Stimulated activated CD8-positive, alpha-beta memory T cell treated with anti-CD3 and anti-CD28 coated beads, Interleukin-7, amount 100 ng/mL, for 1 hour (primary cell): ENCODE data around the gene ABCD1.
"Not testable (repeated sequence)": the region's sequence is repeated elsewhere in the genome, so short reads cannot be mapped to it uniquely, and the experiment has no call there.

Experiments
- DNase-seq, 2 donors: peaks; one replicate each; pipeline ENCODE4 v3.0.0-alpha.2; 2020; ENCODE audit warnings: low read depth in 2 of 2

Gene ABCD1

DNA sequence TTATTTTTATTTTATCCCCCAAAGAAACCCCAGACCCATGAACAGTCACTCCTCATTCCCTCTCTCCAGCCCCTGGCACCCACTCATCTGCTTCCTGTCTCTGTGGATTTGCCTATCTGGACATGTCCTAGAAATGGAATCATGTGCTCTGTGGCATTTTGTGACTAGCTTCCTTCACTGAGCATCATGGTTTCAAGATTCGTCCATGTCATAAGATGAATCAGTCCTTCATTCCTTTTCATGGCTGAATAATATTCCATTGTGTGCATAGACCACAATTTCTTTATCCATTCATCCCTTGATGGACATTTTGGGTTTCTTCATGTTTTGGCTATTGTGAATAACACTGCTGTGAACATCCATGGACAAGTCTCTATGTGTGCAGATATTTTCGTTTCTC is 10.2 kb downstream of the ABCD1 start:
- DNase-seq, result no peak

DNA sequence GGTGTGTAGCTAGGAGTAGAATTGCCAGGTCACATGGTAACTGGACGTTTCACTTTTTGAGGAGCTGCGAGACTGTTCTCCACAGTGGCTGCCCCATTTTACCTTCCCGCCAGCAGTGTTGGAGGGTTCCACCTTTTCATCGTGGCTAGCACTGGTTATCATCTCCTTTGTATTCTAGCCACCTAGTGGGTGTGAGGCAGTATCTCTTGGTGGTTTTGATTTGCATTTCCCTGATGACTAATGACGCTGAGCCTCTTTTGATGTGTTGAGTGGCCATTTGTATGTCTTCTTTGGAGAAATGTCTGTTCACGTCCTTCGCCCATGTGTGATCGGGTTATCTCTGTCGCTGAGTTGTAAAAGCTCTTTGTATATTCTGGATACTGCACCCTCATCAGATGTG is 10.6 kb downstream of the ABCD1 start:
- no peak for DNase-seq

DNA sequence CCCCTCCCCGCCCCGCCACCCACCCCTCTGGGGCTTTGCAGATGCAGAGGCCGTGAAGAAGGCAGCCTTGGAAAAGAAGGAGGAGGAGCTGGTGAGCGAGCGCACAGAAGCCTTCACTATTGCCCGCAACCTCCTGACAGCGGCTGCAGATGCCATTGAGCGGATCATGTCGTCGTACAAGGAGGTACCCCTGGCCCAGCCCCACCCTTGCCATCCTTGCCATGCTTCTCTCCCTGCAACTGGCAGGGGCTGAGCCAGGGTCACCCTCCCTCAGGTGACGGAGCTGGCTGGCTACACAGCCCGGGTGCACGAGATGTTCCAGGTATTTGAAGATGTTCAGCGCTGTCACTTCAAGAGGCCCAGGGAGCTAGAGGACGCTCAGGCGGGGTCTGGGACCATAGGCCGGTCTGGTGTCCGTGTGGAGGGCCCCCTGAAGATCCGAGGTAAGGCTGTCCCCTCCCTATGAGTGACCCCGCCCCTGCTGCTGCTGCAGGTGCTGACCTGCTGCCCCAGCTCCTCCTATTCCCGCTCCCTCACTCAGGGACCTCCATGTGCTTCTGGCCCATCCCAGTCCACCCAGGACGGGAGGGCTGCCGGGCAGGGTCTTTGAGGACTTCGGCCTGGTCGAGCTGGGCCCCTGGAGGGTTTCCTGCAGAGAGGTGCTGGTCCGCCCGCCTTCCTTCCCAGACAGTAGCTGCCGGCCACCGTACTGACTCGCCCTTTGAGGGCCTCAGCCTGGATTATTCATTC is 11.6 kb downstream of the ABCD1 start:
- DNase-seq, result no peak

DNA sequence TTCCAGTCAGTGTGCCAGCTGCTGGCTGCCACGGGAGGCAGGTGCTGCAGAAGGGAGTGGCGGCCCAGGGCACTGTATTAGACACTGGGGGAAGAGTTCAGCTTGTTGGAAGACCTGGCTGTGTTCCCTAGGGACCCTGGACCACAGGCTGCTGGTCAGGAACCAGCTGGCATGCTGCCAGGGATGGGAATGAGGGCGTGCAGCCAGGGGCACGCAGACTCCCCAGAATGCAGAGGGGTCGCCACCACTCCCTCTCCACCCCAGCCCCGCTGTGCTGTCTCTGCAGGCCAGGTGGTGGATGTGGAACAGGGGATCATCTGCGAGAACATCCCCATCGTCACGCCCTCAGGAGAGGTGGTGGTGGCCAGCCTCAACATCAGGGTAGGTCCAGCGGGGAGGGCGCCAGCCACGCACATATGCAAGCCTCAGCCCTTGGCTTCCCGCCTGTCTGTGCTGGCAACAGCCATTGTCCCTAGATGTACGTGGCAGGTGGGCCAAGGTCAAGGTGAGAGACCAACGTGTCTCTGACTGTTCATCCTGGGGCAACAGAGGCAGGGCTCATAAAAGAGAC is 12.3 kb downstream of the ABCD1 start:
- no peak for DNase-seq

DNA sequence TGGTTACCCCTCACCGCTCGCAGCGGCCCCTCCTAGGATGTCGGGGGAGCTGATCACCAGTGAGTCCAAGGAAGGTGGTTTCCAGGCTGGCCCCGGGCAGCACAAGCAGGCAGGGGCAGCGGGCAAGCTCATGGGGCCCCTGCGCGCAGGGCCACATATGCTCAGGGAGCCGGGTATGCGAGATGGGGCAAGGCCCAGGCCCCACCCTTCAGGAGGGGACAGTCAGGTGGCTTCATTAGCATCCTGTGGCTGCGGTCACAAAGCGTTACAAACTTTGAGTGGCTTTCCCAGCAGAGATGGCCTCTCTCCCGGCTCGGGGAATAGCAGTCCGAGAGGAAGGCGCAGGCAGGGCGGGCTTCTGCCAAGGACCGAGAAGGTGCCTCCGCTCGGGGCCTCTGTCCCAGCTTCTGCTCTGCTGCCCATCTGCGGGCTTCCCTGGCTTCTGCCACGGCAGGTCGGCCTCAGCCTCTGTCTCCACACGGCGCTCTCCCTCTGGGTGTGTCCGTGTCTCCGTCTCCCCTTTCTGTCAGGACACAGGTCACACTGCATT is 13.5 kb downstream of the ABCD1 start:
- no peak for DNase-seq

DNA sequence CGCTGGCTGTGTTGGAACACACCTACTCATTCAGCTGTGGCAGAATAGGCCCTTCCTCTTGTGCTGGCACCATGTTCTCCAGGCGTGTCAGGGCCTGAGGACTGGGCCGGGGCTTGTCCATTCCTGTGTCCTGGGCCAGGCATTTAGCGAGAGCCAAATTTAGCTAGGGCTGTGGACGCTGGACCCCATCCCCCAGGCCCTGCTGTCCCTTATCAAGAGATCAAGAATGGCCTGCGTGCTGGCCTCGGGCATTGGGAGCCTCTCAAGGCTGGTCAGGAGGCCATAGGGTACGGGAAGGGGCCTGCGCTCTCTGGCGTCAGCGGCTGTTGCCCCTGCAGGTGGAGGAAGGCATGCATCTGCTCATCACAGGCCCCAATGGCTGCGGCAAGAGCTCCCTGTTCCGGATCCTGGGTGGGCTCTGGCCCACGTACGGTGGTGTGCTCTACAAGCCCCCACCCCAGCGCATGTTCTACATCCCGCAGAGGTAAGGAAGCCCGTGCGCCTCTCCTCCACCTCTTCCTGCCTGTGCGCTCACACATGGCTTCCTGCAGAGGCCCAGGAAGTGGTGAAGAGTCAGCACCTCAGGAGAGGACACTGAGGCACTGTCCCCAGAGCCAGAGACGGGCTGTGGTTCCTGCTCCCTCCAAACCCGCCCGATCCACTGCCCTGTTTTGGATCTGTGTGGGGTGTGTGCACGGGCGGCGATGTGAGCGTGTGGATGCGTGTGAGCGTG is 15.3 kb downstream of the ABCD1 start:
- no peak for DNase-seq

DNA sequence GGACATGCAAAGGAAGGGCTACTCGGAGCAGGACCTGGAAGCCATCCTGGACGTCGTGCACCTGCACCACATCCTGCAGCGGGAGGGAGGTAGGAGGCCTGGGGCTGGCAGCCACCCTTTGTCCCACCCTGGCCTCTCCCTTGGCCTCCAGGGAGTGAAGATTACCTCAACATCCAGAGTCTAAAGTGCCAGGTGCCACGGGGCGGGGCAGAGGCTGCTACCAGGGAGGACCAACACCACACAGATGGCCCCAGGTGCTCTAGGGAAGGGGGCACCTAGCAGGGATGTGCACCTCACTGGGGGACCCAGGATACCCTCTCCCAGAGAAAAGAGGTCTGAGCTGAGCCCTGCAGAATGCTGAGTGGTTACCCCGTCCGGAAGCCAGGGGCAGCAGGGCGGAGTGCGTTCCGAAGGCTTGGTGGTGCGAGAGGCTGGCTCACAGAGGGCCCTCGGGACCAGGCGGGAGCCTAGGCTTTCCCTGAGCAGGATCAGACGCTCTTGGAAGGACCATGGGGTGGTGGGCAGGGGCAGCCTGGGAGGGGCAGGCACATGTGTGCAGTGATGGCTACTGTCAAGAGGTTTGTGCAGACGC is 16.1 kb downstream of the ABCD1 start:
- no peak for DNase-seq

DNA sequence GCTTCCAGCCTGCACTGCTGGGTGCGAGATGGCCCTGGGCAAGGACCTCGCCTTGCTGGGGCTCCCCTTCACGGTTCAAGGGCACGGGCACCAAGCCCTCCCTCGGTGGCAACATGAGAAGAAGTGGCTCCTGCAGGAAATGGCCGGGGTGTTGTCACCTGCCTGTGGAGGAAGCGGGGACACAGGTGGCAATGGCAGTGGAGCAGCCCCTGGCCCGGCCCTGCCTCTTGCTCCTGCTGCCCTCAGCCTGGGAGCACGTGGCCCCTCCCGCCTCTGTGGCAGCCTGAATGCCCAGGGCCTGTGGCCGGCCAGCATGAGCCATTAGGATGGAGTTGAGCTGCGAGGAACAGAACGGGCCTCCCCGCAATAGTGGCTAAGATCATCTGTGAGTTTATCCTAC is 16.8 kb downstream of the ABCD1 start:
- DNase-seq, result no peak

DNA sequence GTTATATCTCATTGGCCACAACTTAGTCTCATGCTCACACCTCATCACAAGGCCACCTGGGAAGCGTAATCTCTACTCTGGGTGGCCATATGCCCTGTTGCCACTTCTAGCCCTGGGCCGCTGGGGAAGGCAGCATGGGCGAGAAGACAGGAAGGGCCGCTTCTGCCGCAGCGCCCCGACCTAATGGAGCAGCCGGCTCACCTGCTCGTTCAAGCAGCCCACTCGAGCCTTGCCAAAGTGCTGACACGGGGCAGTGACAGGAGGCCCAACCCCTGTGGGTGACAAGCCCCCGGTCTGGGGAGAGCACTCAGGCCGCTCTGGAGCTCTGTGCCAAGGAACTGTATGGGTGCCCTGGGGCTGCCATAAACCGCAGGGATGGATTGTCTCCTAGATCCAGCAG is 17.5 kb downstream of the ABCD1 start:
- DNase-seq, result not testable (repeated sequence)

DNA sequence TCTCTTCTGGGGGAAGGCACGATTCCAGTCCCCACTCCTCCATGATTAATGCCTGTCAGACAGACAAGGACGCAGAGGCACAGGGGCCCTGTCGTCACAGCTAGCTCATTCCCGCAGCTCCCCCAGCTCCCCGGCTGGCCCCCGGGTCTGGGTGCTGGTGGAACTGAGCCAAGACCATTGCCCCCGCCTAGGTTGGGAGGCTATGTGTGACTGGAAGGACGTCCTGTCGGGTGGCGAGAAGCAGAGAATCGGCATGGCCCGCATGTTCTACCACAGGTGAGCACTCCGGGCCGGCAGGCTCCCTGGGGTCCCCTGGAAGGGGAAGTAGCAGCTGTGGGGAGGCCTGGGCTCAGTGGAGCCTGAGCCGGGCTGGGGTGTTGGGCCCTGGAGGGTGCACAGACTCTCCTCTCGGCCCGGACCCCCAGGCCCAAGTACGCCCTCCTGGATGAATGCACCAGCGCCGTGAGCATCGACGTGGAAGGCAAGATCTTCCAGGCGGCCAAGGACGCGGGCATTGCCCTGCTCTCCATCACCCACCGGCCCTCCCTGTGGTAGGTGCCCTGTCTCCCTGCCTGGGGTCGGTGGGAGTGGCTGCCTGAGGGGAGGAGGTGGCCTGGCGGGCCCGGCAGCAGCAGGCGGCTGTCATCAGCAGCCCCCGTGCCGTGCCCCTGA is 18.3 kb downstream of the ABCD1 start:
- DNase-seq, result not testable (repeated sequence)

DNA sequence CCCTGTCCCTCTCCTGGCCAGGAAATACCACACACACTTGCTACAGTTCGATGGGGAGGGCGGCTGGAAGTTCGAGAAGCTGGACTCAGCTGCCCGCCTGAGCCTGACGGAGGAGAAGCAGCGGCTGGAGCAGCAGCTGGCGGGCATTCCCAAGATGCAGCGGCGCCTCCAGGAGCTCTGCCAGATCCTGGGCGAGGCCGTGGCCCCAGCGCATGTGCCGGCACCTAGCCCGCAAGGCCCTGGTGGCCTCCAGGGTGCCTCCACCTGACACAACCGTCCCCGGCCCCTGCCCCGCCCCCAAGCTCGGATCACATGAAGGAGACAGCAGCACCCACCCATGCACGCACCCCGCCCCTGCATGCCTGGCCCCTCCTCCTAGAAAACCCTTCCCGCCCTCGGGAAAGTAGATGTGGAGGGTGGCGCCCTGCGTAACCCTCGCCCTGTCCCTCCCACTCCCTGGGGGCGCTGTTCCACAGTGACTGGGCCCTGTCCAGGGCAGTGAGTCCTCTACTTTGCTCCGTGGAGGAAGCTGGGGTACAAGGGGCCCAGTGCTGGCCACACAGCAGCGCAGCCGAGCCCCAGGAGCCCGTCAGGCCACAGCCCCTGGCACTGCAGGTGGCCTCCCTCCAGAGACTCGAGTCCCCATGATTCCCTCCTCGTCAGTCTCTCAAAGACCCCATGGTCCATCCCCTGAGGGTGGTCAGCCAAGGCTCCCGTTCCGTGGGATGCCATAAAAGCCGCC is 19.0 kb downstream of the ABCD1 start:
- not testable (repeated sequence) for DNase-seq

DNA sequence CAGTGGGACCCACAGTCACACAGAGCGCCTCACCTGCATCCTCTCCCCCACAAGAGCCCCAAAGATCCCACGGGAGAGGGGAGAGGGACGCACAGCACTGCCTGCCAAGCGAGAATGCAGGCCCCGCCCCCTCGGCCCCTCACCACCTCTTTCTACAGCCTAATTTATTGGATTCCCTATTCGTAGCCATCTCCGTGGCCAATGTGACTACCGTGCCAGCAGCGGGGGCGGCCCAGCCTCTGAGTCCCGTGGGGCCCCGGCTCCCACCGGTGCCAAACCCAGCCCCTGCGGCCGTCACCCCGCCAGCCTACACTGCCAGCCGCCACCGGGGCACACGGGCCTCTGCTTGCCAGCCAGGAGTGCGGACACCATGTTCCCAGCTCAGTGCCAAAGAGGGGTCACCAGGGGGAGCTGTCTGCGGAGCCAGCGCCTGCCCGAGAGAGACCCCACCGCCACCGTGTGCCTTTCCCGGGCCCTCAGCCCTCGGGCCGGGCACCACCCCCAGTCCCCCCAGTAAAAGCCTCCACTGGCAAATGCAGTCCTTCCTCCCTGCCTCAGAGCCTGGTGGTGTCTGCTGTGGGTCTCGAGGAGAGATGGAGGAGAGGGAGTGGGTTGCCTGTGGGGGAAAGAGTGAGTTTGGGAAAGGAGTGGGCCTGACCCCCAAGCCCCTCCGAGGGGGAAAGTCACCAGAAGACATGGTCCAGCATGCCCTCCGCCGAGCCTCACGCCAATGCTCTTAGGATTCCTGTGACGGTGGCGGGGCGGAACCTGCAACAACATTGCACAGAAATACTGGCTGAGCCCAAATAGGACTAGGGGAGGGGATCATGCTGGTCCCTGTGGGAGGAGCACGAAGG is 19.8 kb downstream of the ABCD1 start:
- no peak for DNase-seq

DNA sequence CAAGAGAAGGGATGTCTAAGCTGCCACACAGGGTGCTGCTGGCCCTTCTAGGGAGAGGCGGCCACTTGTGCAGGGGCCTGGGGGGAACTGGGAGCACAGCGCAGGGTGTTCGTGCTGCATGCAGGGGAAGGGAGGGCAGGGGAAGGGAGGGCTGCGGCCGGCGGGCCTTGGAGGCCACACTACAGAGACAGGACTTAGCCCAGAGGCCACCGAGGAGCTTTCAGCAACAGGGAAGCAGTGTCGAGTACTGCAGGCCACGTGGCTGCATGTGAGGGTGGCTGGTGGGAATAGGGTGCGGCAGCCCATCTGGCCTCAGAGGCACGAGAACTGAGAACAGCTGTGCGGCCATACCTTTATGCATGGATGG is 20.4 kb downstream of the ABCD1 start:
- not testable (repeated sequence) for DNase-seq

DNA sequence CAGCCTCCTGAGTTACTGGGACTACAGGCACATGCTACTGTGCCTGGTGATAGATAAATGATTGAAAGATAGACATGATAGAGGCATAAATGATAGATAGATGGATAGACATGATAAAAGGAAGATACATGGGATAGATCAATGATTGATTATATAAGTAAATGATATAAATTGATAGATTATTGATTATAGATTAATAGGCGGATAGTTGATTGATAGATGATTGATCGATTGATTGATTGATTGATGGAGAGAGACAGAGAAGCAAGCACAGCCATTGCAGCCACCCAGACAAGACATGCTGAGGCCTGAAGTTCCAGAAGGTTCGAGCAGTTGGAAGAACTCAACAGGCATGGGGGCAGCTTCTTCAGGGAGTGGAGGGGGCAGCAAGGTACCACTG is 21.7 kb downstream of the ABCD1 start:
- no peak for DNase-seq

DNA sequence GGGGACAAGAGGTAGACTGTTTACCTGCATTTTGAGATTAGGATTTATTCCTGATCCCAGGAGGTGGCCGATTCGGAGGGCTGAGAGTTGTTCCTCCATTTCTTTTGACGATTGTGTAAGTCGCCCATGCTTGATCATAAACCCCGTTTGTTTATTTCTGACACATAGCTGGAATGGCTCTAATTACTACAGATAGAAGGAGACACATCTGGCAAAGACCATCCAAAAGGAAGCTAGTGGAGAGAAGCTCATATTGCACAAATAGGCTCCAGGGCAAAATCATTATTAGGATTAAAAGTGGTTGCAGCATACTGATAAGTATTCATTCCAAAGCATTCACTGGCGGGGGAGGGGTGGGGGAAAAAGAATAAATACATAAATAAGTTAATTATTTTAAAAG is 22.3 kb downstream of the ABCD1 start:
- not testable (repeated sequence) for DNase-seq

DNA sequence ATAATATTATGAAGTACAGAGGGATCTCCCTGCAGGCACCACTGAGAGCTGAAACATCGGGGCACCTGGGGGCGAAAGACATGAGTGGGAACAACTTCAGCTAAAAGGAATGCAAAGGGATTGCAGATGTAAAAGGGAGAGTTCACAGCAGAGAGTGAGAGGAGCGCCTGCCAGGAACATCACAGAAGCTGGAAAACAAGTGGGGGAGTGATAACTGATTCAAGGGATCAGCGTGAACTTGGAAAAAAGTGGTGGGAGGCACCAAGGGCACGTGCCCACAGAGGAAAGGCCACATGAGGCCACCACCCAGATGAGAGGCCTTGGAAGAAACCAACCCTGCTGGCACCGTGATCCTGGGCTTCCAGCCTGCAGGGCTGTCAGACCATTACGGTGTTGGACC is 24.4 kb downstream of the ABCD1 start:
- DNase-seq, result not testable (repeated sequence)

DNA sequence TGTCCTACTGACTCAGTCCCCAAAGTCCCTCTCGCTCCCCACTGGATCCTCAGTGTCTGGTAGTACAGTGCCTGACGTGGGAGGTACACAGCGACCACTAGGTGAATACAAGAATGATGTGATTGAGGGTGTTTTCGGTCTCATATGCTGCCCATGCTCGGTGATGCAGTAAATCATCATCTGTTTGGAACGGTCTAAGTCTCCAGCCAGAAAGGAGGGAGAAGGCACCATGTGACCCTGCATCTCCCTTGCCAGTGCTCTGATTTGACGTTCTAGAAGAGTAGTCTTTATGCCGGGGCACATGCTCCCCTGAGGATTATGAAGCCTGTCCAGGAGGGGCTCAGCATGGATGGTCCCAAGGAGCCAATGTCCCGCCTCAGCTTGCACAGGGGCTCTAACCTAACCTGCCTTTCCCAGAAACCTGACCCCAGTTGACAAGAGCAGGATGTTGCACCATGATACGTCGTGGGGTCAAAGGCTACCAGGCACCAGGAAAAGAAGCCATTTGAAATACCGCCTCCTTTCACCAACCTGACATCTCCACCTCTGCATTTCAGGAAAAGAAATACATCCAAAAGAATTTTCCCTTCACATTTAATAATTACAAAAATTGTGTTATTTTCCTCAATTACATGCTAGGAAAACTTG is 25.6 kb downstream of the ABCD1 start:
- DNase-seq, result no peak

DNA sequence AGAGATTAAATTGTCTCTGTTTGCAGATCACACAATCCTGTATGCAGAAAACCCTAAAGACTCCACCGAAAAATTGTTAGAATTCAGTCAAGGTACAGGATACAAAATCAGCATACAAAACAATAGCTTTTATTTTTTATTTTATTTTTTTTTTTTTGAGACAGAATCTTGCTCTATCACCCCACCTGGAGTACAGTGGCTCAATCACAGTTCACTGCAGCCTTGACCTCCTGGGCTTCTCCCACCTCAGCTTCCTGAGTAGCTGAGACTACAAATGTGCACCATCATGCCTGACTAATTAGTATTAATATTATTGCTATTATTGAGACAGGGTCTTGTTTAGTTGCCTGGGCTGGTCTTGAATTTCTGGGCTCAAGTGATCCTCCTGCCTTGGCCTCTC is 30.5 kb downstream of the ABCD1 start:
- no peak for DNase-seq

DNA sequence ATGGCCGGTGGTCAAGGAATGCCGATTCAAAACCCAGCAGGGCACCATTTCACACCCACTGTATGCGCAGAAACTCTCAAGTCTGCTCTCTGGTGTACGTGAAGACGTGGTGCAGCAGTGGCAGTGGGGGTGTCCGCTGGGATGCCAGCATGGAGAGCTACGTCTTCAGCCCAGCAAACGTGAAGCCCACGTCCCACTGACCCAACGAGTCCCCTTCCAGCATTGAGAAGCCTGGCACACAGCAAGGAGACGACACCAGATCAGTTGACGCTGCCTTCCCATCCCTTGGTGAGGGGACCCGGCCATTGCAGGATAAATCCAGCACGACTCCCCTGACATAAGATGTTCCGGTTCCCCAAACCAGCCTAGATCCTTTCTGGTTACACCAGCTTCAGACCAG is 37.2 kb downstream of the ABCD1 start:
- DNase-seq, result no peak
